Omental fat pad (tissue), 4 donors: ENCODE measurements around the gene STUM. TPM values are rescaled to one million over a fixed set of nuclear protein-coding genes. Genes with fewer than 3 reads are reported as not detected.

ENCODE experiments used
- ATAC-seq: fragments of 150-250 bp; one replicate; pipeline ENCODE4 v1.9.1; 2016; ENCODE audit warnings: mild to moderate bottlenecking, moderate library complexity; ENCODE audit not compliant: low FRiP score
- DNase-seq: peaks from one replicate; pipeline ENCODE4 v3.0.0-alpha.2; 2019; ENCODE audit warnings: low spot score
- CTCF ChIP-seq, 3 donors: fragments of 450-650 bp; IDR thresholded peaks; one replicate each; pipeline ENCODE4 v1.5.1; 2016 to 2017; ENCODE audit warnings: antibody characterized with exemption in 3 of 3, mild to moderate bottlenecking in 3 of 3, moderate library complexity in 2 of 3
- total RNA-seq, 4 donors: library from RNA; depleted of rRNA; stranded (reverse); fragments of >200 nt; gene quantifications; one replicate each; pipeline ENCODE4 v1.1.0, GENCODE V29; 2016

The STUM gene
- total RNA-seq, 4 donors from 2014 or later, result 1.9 to 2.8 (median 2.2) TPM

- no peak for ATAC-seq
- DNase-seq, result no peak
- TF ChIP-seq CTCF (IDR thresholded peaks at IDR 0.05), result no peak
Measured at GRCh38 chr1:226643611-226644540, 95.3 kb downstream of the STUM start.

GRCh38 chr1:226644541-226645176, 96.1 kb downstream of the STUM start:
- DNase-seq (no peak), ATAC-seq (no peak)
- TF ChIP-seq CTCF (IDR thresholded peaks at IDR 0.05), result no peak

GRCh38 chr1:226645279-226645976, 96.9 kb downstream of the STUM start:
- TF ChIP-seq CTCF (IDR thresholded peaks at IDR 0.05), result no peak
- ATAC-seq (no peak), DNase-seq (no peak)

GRCh38 chr1:226646026-226646869, 97.7 kb downstream of the STUM start:
- DNase-seq (no peak), ATAC-seq (no peak)
- TF ChIP-seq CTCF (IDR thresholded peaks at IDR 0.05), result no peak

- TF ChIP-seq CTCF (IDR thresholded peaks at IDR 0.05), result no peak
- DNase-seq (no peak), ATAC-seq (no peak)
Measured at GRCh38 chr1:226646870-226647449, 98.4 kb downstream of the STUM start.

- ATAC-seq (no peak), DNase-seq (no peak)
- TF ChIP-seq CTCF (IDR thresholded peaks at IDR 0.05), result no peak
Measured at GRCh38 chr1:226647719-226648118, 99.2 kb downstream of the STUM start.
